Measurements from ENCODE around the gene ATP6V0B. TPM values are rescaled to one million over a fixed set of nuclear protein-coding genes. Genes with fewer than 3 reads are reported as not detected.

ATP6V0B gene
- total RNA-seq, 4 donors from 2014 or later = 135 to 180 (median 169) TPM

DNA sequence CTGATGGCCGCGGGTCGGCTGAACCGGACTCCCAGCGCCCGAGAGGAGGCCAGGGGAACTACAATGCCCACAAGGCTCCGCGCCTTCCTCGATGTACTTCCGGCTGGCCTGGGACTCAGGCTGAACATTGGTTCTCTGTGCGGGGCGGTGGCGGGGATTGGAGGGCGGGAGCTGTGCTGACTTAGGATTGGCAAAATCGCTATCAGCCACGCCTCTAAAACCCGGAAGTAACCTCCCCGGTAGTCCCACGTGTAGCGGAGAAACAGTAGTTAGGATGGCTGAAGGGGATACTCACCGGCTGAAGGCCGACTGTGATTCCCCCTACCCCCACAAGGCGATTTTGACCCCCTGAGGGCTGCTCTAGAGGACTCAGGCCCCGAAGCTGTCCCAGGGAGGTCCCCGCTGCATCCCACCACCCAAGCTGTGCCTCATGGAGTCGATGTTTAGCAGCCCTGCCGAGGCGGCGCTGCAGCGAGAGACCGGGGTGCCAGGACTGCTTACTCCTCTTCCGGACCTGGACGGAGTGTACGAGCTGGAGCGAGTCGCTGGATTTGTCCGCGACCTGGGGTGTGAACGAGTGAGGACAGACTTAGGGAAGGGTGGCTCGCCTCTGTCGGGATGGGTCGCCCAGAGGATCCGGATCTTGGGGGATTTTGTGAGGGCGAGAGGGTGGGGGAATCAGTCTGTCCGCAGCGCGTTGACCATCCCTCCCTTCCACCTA is 4.9 kb upstream of the ATP6V0B start, which contains the start of gene DPH2:
TSS of gene DPH2 (plus strand) at position 265 of the 721 bp plus-strand sequence. CDS start at position 431, 166 bp downstream.
- H3K4me3 ChIP-seq (ENCODE audit: low read depth, poor library complexity, severe bottlenecking) = peak within 1 kb of the TSS; percentile 76
- no peak for TF ChIP-seq POLR2A (IDR thresholded peaks at IDR 0.05)
- TF ChIP-seq, protein P1, sequence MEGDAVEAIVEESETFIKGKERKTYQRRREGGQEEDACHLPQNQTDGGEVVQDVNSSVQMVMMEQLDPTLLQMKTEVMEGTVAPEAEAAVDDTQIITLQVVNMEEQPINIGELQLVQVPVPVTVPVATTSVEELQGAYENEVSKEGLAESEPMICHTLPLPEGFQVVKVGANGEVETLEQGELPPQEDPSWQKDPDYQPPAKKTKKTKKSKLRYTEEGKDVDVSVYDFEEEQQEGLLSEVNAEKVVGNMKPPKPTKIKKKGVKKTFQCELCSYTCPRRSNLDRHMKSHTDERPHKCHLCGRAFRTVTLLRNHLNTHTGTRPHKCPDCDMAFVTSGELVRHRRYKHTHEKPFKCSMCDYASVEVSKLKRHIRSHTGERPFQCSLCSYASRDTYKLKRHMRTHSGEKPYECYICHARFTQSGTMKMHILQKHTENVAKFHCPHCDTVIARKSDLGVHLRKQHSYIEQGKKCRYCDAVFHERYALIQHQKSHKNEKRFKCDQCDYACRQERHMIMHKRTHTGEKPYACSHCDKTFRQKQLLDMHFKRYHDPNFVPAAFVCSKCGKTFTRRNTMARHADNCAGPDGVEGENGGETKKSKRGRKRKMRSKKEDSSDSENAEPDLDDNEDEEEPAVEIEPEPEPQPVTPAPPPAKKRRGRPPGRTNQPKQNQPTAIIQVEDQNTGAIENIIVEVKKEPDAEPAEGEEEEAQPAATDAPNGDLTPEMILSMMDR (IDR thresholded peaks at IDR 0.05) = no peak
- intact Hi-C loops (cut with DNase I; ENCODE audit: low total_unique reads) = no loop called here
- peak; percentile 97 to 100 for DNase-seq (ENCODE audit: low spot score in 2 of 2)
- WGBS, 2 donors = 1% methylated on average over 28 to 30 of the region's 47 CpGs

DNA sequence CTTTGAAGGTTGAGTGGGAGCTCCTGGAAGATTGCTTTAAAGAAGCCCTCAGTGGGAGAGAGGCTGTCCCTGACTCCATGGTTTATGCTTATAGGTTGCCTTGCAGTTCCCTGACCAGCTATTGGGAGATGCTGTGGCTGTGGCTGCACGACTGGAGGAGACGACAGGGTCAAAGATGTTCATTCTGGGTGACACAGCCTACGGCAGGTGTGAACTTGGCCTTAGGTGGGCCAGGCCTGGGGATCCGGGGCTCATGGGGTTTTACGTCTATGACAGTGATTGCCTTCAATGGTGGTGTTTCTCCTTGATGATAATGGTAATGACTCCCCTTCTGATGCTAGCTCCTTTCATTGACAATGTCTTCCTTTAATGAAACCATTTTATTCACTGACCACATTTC is 4.3 kb upstream of the ATP6V0B start:
- TF ChIP-seq POLR2A (IDR thresholded peaks at IDR 0.05) = no peak
- TF ChIP-seq, protein P1 (IDR thresholded peaks at IDR 0.05) = no peak
- intact Hi-C loops (cut with DNase I; ENCODE audit: low total_unique reads) = no loop called here
- DNase-seq (ENCODE audit: low spot score in 2 of 2) = no peak
- WGBS, 2 donors = 46 to 47% methylated on average over 5 of the region's 5 CpGs
- H3K4me3 ChIP-seq (ENCODE audit: low read depth, poor library complexity, severe bottlenecking) = peak overlapping the region; percentile 76

DNA sequence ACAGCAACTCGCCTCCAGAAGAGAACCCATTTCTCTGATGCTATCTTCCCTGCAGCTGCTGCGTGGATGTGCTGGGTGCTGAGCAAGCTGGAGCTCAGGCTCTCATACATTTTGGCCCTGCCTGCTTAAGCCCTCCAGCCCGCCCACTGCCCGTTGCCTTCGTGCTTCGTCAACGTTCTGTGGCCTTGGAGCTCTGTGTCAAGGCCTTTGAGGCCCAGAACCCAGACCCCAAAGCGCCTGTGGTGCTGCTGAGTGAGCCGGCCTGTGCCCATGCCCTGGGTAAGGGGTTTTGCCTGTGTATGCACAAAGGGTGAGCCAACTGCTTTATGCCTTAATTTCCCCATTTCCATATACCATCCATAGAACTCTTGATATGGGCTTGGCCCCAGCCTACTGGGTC is 3.8 kb upstream of the ATP6V0B start:
- intact Hi-C loops (cut with DNase I; ENCODE audit: low total_unique reads) = no loop called here
- H3K4me3 ChIP-seq (ENCODE audit: low read depth, poor library complexity, severe bottlenecking) = no peak overlapping the region
- TF ChIP-seq, protein P1 (IDR thresholded peaks at IDR 0.05) = no peak
- no peak for TF ChIP-seq POLR2A (IDR thresholded peaks at IDR 0.05)
- no peak for DNase-seq (ENCODE audit: low spot score in 2 of 2)
- 90 to 91% methylated on average over 9 of the region's 9 CpGs for WGBS, 2 donors

DNA sequence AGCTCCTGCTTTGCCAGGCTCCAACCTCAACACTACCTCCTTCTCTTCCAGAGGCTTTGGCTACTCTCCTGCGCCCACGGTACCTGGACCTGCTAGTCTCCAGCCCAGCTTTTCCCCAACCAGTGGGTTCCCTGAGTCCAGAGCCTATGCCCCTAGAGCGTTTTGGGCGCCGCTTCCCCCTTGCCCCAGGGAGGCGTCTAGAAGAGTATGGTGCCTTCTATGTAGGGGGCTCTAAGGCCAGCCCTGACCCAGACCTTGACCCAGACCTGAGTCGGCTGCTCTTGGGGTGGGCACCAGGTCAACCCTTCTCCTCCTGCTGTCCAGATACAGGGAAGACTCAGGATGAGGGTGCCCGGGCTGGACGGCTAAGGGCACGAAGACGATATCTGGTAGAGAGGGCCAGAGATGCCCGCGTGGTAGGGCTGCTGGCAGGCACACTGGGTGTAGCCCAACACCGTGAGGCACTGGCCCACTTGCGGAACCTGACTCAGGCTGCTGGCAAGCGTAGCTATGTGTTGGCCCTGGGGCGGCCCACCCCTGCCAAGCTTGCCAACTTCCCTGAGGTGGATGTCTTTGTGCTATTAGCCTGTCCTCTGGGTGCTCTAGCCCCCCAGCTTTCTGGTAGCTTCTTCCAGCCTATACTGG is 3.3 kb upstream of the ATP6V0B start:
- intact Hi-C loops (cut with DNase I; ENCODE audit: low total_unique reads) = no loop called here
- WGBS, 2 donors = 76 to 81% methylated on average over 17 of the region's 17 CpGs
- DNase-seq (ENCODE audit: low spot score in 2 of 2) = no peak
- no peak for TF ChIP-seq POLR2A (IDR thresholded peaks at IDR 0.05)
- TF ChIP-seq, protein P1 (IDR thresholded peaks at IDR 0.05) = no peak
- no peak overlapping the region for H3K4me3 ChIP-seq (ENCODE audit: low read depth, poor library complexity, severe bottlenecking)

DNA sequence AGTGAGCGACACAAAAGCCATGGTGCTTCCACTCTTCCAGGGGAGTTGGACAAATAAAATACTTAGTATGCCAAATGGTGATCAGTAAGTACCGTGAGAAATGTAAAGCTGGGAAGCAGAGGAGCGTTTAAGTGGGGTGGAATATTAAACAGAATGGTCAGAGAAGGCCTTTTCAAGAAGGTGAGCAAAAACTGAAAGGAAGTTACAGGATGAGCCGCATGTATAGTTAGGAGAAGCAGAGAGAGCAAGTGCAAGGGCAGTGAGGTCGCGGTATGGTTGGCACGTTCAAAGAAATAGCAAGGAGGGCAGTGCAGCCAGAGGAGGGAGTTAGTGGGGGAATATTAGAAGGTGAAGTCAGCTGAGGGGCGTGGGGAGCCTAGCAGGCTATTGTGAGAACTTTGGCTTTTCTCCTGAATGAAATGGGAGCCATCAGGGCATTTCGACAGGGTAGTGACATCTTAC is 748 bp upstream of the ATP6V0B start:
- H3K4me3 ChIP-seq (ENCODE audit: low read depth, poor library complexity, severe bottlenecking) = peak overlapping the region; percentile 66
- no peak for DNase-seq (ENCODE audit: low spot score in 2 of 2)
- TF ChIP-seq, protein P1 (IDR thresholded peaks at IDR 0.05) = no peak
- TF ChIP-seq POLR2A (IDR thresholded peaks at IDR 0.05) = no peak
- 36% methylated on average over 9 of the region's 9 CpGs for WGBS, 2 donors
- intact Hi-C loops (cut with DNase I; ENCODE audit: low total_unique reads) = no loop called here

All from lower leg skin (tissue), 4 donors.